HAP-1 (cell line): ENCODE data around the gene TNP1.

Experiments
- DNase-seq, 2 experiments: peaks; one replicate each; pipeline ENCODE4 v3.0.0-alpha.2; 2016 to 2020; ENCODE audit warnings: low spot score in 2 of 2
- H3K27me3 ChIP-seq: fragments of 250-450 bp; sonication (Bioruptor Pico); 2 replicates; pipeline ENCODE4 v1.5.1; 2020; ENCODE audit warnings: low read depth, mild to moderate bottlenecking, moderate library complexity
- H3K36me3 ChIP-seq: fragments of 250-450 bp; sonication (Bioruptor Pico); replicated peaks from 2 replicates; pipeline ENCODE4 v1.5.1; 2020; ENCODE audit warnings: mild to moderate bottlenecking
- H3K4me1 ChIP-seq: fragments of 250-450 bp; sonication (Bioruptor Pico); 2 replicates; pipeline ENCODE4 v1.5.1; 2020; ENCODE audit warnings: mild to moderate bottlenecking
- H3K4me3 ChIP-seq: fragments of 250-450 bp; sonication (Bioruptor Pico); 2 replicates; pipeline ENCODE4 v1.5.1; 2020; ENCODE audit warnings: mild to moderate bottlenecking, moderate library complexity
- H3K9me3 ChIP-seq: fragments of 250-450 bp; sonication (Bioruptor Pico); 2 replicates; pipeline ENCODE4 v1.5.1; 2020; ENCODE audit warnings: mild to moderate bottlenecking, moderate library complexity
- in situ Hi-C: fragments of 300-500 bp; cut with MboI; formaldehyde crosslinking; loops from 3 replicates; pipeline ENCODE4 v1.14.3; 2020; ENCODE audit warnings: low sequenced_read_pairs, inconsistent platforms, mixed read lengths

TNP1 gene, protein sequence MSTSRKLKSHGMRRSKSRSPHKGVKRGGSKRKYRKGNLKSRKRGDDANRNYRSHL

DNA sequence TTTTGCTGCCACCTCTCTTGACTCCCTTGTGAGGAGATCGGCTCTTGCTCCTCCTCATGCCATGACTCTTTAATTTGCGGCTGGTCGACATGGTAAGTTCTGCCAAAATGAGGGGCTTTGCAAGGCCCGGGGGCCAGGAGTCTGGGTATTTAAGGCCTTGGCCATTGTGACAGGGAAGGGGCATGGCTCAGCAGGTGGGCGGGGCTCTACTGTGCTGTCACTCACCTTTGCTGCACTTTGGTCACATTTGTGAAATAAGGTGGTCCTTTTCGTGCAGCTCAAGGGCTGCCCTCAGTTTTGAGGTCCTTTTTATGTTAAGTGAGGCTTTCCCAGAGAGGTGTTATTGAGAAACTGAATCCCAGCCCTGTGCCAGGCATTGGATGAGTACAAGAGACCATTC lies at the start of gene TNP1:
TNP1 (minus strand) TSS at position 121 of the 400 bp plus-strand sequence; CDS start at position 91, 30 bp downstream.
- no peak for DNase-seq
- H3K27me3 ChIP-seq, result no peaks in the 10 kb centered on the region; the same call in 1 of the 2 replicates
- in situ Hi-C loops, result no loop called here
- H3K9me3 ChIP-seq, result 0 out of 2 replicates have a peak, but pooled peaks cover 2% of the 10 kb centered on the region
- H3K4me1 ChIP-seq, result 0 out of 2 replicates have a peak, but pooled peaks cover under 1% of the 10 kb centered on the region
- H3K36me3 ChIP-seq, result no peaks in the 10 kb centered on the region
- no peak within 1 kb of the TSS for H3K4me3 ChIP-seq

GRCh38 chr2:216908300-216908699 lies 48.4 kb upstream of the TNP1 start:
- no peaks in the 10 kb centered on the region for H3K4me1 ChIP-seq
- H3K4me3 ChIP-seq, result no peak overlapping the region
- H3K27me3 ChIP-seq, result no peaks in the 10 kb centered on the region
- no peaks in the 10 kb centered on the region for H3K9me3 ChIP-seq
- DNase-seq, result no peak
- in situ Hi-C loops, result no loop called here
- no peaks in the 10 kb centered on the region for H3K36me3 ChIP-seq

- H3K4me3 ChIP-seq, result no peak overlapping the region
- no peaks in the 10 kb centered on the region for H3K36me3 ChIP-seq
- no peaks in the 10 kb centered on the region for H3K9me3 ChIP-seq
- no peaks in the 10 kb centered on the region for H3K27me3 ChIP-seq
- H3K4me1 ChIP-seq, result no peaks in the 10 kb centered on the region
- no peak for DNase-seq
- in situ Hi-C loops, result no loop called here
These were observed 45.9 kb upstream of the TNP1 start for GRCh38 chr2:216905649-216906329.

GRCh38 chr2:216904974-216905373 lies 45.1 kb upstream of the TNP1 start:
- DNase-seq, result no peak
- Histone ChIP-seq H3K36me3 (no peaks in the 10 kb centered on the region), H3K9me3 (no peaks in the 10 kb centered on the region), H3K4me1 (no peaks in the 10 kb centered on the region), H3K4me3 (no peak overlapping the region), H3K27me3 (no peaks in the 10 kb centered on the region)
- in situ Hi-C loops, result no loop called here

GRCh38 chr2:216904554-216904953 lies 44.7 kb upstream of the TNP1 start:
- H3K27me3 ChIP-seq, result no peaks in the 10 kb centered on the region
- H3K36me3 ChIP-seq, result no peaks in the 10 kb centered on the region
- no peak overlapping the region for H3K4me3 ChIP-seq
- in situ Hi-C loops, result no loop called here
- H3K4me1 ChIP-seq, result no peaks in the 10 kb centered on the region
- H3K9me3 ChIP-seq, result no peaks in the 10 kb centered on the region
- DNase-seq, result no peak

DNA sequence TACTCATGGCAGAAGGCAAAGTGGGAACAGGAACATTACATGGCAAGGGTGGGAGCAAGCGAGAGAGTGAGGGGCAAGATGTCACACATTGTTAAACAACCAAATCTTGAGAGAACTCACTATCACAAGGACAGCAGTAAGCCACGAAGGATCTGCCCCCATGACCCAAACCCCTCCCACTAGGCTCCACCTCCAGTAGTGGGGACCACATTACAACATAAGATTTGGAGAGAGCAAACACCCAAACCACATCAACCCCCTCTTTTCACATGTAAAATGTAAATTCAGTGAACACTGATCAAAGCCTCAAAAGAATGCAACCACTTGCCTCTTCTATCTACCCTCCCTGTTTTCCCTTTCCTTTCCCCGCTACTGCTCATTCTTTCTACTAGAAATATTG lies 43.6 kb upstream of the TNP1 start:
- Histone ChIP-seq H3K36me3 (no peaks in the 10 kb centered on the region), H3K4me3 (no peak overlapping the region), H3K9me3 (no peaks in the 10 kb centered on the region), H3K27me3 (no peaks in the 10 kb centered on the region), H3K4me1 (no peaks in the 10 kb centered on the region)
- no peak for DNase-seq
- in situ Hi-C loops, result no loop called here

GRCh38 chr2:216901273-216901672 lies 41.4 kb upstream of the TNP1 start:
- H3K4me1 ChIP-seq, result no peaks in the 10 kb centered on the region
- in situ Hi-C loops, result no loop called here
- no peak for DNase-seq
- H3K27me3 ChIP-seq, result no peaks in the 10 kb centered on the region; the same call in 1 of the 2 replicates
- H3K36me3 ChIP-seq, result no peaks in the 10 kb centered on the region
- H3K4me3 ChIP-seq, result no peak overlapping the region
- no peaks in the 10 kb centered on the region for H3K9me3 ChIP-seq

DNA sequence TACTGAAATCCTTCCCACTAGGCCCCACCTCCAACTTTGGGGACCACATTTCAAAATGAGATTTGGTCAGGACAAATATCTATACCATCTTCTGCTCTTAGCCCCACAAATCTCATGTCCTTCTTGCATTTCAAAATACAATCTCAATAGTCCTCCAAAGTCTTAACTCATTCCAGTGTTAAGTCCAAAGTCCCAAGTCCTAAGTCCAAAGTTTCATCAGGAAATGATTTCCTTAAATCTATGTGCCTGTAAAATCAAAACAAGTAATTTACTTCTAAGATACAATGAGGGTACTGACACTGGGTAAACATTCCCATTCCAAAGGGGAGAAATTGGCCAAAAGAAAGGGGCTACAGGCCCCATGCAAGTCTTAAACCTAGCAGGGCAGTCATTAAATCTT lies 40.5 kb upstream of the TNP1 start:
- H3K4me1 ChIP-seq, result no peaks in the 10 kb centered on the region
- H3K4me3 ChIP-seq, result no peak overlapping the region
- DNase-seq, result no peak
- no peaks in the 10 kb centered on the region for H3K9me3 ChIP-seq
- no peaks in the 10 kb centered on the region for H3K36me3 ChIP-seq
- in situ Hi-C loops, result no loop called here
- H3K27me3 ChIP-seq, result no peaks in the 10 kb centered on the region; the same call in 1 of the 2 replicates

DNA sequence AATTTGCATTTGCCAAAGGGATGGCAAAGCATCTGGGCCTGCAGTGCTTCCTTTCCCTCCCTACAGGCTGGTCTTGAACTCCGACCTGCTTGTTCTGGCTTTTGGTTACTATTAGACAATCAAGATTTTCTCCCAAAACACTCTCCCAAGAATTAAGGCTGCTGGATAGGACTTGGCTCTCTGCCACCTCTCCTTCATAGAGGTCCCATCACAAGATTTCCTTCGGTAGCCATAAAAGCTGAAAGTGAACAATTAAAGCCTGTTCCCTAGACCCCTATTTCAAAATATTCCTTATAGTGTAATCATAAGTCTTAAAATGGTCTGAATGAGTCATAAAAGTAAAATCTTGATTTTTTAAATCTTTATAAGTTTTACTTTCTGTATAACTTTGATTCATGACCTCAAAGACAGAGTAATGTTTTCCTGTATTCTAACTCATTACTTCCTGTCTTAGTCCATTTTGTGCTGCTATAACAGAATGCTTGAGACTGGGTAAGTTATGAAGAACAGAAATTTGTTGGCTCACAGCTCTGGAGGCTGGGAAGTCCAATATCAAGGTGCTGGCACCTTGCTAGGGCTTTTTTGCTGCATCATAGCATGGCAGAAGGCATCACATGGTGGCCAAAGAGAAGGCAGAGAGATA lies 37.8 kb upstream of the TNP1 start:
- H3K9me3 ChIP-seq, result no peaks in the 10 kb centered on the region
- in situ Hi-C loops, result no loop called here
- no peaks in the 10 kb centered on the region; the same call in 1 of the 2 replicates for H3K27me3 ChIP-seq
- no peak overlapping the region for H3K4me3 ChIP-seq
- no peak for DNase-seq
- no peaks in the 10 kb centered on the region for H3K4me1 ChIP-seq
- H3K36me3 ChIP-seq, result no peaks in the 10 kb centered on the region

DNA sequence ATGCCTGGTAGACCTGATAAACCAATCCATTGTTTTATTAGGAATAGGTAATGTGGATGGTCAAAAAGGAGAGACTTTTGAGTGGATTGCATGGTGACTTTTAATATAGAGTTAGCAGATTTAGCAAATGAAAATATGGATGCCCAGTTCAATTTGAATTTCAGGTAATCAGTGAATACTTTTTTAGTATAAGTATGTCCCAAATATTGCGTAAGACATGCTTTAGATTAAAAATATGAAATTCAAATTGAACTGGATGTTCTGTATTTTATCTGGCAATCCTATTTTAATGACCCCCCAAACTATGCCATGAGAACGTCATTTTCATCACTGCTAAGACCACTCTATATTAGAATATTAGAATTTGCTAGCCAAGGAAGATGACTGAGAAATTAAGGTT lies 30.3 kb upstream of the TNP1 start:
- Histone ChIP-seq H3K9me3 (no peaks in the 10 kb centered on the region), H3K4me3 (no peak overlapping the region), H3K36me3 (no peaks in the 10 kb centered on the region), H3K4me1 (no peaks in the 10 kb centered on the region), H3K27me3 (peaks cover 3% of the 10 kb centered on the region; the same call in 1 of the 2 replicates)
- in situ Hi-C loops, result no loop called here
- no peak for DNase-seq

- H3K4me3 ChIP-seq, result no peak overlapping the region
- H3K27me3 ChIP-seq, result peaks cover 3% of the 10 kb centered on the region; the same call in 1 of the 2 replicates
- no peaks in the 10 kb centered on the region for H3K9me3 ChIP-seq
- in situ Hi-C loops, result no loop called here
- DNase-seq, result no peak
- no peaks in the 10 kb centered on the region for H3K36me3 ChIP-seq
- no peaks in the 10 kb centered on the region for H3K4me1 ChIP-seq
These were observed 29.2 kb upstream of the TNP1 start for GRCh38 chr2:216888887-216889622.

- DNase-seq, result no peak
- in situ Hi-C loops, result no loop called here
- Histone ChIP-seq H3K4me3 (no peak overlapping the region), H3K4me1 (no peaks in the 10 kb centered on the region), H3K27me3 (peaks cover 3% of the 10 kb centered on the region; the same call in 1 of the 2 replicates), H3K9me3 (no peaks in the 10 kb centered on the region), H3K36me3 (no peaks in the 10 kb centered on the region)
These were observed 28.2 kb upstream of the TNP1 start for GRCh38 chr2:216888081-216888480.

- DNase-seq, result no peak
- Histone ChIP-seq H3K4me3 (no peak overlapping the region), H3K9me3 (no peaks in the 10 kb centered on the region), H3K27me3 (peaks cover 3% of the 10 kb centered on the region; the same call in 1 of the 2 replicates), H3K36me3 (no peaks in the 10 kb centered on the region), H3K4me1 (no peaks in the 10 kb centered on the region)
- in situ Hi-C loops, result no loop called here
These were observed 27.3 kb upstream of the TNP1 start for GRCh38 chr2:216887138-216887537.

- in situ Hi-C loops, result no loop called here
- Histone ChIP-seq H3K9me3 (no peaks in the 10 kb centered on the region), H3K4me3 (no peak overlapping the region), H3K4me1 (no peaks in the 10 kb centered on the region), H3K27me3 (no peaks in the 10 kb centered on the region), H3K36me3 (no peaks in the 10 kb centered on the region)
- no peak for DNase-seq
These were observed 25.3 kb upstream of the TNP1 start for GRCh38 chr2:216885117-216885553.
